NCI-H2029 treated with DMSO at 0.1 percent for 48 hours (cell line): ENCODE results near the gene GTF3C1.
"Not testable (repeated sequence)": the region's sequence is repeated elsewhere in the genome, so short reads cannot be mapped to it uniquely, and the experiment has no call there.

Experiments
- DNase-seq: peaks from one replicate; lab custom pipeline; 2025; lab: John Stamatoyannopoulos, UW

Gene GTF3C1

DNA sequence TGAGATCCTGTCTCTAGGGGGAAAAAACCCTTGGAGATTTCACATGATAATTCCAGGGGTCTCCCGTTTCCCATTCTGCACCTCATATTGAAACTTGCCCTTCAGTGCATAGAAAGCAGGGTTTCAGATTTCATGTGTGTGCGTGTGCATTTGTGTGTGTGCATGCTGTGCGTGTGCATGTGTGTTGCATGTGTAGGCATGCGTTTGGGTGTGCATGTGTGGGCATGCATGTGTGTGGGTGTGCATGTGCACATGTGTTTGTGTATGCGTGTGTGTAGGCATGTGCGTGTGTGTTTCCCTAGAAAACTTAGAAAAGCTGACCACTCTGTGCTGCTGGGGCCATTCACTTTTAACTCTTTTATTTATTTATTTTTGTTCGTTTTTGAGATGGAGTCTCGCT, 107.7 kb downstream of the GTF3C1 start:
- DNase-seq: no peak

DNA sequence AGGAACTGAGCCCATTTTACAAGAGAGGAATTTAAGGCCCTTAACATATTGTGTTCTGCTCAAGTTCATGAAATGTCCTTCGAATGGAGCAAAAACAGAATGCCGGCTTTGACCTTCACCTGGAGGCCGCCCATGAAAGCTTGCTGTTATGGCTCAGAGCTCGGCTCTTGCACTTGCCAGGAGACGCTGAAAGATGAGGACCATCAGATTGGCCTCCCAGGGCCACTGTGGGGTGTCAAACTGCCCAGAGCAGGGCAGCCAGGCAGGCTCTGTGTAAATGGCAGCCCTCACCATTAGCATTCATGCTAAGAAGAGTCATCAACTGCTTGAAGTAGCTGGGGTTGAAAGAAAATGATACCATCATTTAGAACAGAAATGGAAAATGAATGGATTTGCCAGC, 108.4 kb downstream of the GTF3C1 start:
- no peak for DNase-seq

DNA sequence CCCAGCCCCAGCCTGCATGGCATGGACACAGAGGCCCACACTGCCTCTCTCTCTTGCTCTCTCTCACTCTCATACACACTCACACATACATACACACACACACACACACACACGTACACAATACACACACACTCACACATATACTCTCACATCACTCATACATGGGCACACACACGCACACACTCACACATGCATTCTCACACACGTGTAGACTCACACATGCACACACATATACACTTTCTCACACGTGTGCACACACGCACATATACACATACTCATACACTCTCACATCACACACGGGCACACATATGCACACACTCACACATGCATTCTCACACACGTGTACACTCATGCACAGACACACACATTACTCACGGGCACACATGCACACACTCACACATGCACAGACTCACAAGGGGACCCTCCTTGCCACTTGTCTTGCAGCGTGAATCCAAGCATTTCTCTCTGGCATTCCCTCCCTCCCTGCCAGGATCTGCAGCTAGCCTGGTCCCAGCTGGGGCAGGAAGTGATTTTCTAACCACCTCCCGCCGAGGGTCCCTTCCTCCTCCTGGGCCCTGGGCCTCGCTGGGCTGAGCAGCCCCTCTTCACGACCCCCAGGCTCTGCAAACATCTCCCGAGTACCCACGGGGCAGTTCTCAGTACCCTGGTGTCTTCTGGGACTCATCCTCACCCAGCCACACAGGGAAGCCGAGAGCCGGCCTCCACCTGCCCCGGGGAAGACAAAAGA, 110.3 kb downstream of the GTF3C1 start:
- DNase-seq: no peak

DNA sequence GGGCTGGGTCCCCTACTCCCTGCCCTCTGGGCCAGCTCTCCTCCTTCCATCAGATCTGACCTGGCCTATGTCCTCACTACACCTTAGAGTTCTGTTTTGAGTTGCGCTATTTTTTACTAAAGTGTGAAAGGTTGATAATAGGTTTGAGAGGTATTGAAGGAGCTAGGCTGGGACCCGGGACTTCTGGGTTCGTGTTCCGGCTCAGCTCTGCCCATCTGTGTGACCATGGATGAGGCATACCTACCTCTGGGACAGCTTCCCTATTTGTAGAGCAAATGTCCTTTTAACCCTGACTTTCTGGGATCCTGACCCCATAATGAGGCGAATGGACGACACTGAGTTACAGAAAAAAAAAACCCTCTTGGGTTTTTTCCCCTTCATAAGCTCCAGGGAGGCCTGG, 111.8 kb downstream of the GTF3C1 start:
- no peak for DNase-seq

DNA sequence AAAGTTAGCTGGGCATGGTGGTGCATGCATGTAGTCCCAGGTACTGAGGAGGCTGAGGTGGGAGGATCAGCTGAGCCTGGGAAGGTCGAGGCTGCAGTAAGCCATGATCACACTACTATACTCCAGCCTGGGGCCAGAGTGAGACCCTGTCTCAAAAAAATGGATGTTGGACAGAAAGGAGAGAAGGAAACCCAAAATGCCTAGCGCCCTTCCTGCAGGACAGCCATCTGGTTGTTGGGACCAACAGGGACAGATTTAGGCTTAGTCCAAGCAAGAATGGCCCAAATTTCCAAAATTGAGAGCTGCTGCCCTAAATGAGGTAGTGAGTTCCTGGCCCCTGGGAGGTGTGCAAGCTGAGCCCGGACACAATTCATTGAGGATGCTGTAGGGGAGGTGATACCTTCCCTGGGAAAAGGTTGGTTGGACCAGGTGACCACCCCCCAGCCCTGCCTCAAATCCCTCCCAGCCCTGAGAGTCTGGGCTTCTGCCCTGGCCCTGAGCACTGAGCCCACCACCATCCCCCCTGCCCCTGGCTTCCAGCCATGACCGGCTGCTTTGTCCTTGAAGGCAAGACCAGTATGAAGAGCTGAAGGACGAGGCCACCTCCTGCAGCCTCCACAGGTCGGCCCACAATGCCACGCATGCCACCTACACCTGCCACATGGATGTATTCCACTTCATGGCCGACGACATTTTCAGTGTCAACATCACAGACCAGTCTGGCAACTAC, 112.6 kb downstream of the GTF3C1 start:
- DNase-seq: no peak

DNA sequence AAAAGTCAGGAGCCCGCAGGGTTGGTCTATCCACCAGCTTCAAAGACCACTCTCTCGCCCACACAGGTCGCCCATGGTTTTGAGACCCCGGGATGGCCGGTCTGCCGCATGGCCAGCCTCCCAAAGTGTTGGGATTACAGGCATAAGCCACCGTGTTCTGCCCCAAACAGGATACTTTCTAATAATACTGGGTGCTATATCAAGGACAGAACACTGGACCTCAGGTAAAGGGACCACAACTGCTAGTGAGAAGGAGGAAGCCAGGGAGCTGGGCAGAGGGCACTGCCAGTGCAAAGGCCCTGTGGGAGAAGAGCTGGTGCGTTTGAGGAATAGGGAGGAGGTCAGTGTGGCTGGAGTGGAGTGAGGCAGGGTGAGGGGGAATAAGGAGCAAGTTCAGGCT, 113.6 kb downstream of the GTF3C1 start:
- DNase-seq: no peak

DNA sequence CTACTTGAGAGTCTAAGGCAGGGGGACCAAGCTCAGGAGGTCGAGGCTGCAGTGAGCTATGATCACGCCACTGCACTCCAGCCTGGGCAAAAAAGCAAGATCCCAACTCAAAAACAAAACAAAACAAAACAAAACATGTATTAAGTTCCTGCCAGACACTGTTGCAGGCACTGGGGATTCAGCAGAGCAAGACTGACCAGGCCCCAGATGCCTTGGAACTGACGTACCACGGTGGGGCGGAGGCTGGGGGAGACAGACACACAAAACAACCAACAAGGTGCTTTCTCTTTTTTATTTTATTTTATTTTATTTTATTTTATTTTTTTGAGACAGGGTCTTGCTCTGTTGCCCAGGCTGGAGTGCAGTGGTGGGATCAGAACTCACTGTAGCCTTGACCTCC, 114.6 kb downstream of the GTF3C1 start:
- DNase-seq: not testable (repeated sequence)

DNA sequence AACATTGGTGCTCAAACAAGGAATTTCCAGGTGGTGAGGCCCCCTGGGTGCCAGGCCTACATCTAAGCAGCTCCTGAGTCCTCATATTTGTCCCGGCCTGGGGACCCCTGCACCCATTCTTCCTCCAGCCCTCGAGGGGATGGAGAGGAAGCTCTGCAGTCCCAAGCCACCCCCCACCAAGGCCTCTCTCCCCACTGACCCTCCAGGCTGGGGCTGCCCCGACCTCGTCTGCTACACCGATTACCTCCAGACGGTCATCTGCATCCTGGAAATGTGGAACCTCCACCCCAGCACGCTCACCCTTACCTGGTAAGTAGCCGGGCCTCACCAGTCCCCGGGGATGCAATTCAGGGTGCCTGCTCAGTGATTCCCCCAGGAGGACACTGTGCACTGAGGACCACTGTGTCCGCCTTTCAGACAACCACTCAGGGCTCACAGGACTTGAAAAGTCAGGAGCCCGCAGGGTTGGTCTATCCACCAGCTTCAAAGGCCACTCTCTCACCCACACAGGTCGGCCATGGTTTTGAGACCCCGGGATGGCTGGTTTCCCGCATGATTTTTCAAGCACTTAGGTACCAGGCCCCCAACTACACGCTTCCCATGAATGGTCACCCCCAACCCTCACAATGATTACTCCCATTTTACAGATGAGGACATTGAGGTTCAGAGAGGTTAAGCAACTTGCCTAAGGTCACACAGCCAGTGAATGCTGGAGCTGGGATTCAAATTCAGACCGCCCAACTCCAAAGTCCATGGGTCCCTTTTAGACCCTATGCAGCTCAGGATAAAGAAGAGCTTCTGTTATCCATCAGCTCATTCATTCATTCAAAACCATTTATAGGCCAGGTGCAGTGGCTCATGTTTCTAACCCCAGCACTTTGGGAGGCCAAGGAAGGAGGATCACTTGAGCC, 115.3 kb downstream of the GTF3C1 start:
- no peak for DNase-seq

DNA sequence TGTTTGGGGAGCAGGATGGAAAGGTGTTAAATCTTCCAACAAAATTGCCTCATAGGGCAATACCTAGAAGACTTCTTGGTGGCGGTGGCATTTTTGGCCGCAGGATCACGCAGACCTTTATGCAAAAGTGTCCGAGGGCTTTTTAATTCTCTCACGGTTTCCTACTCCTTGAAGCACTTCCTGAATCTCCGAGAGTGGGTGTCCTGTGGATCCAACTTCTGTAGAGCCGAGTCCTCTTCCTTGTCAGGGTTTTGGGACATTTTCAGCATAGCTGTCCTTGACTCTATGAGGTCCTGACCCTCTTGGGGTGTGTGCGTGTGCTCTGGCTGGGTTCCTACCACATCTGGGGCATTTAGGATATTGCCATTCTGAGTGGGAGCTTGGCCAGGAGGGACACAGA, 116.1 kb downstream of the GTF3C1 start:
- DNase-seq: no peak

DNA sequence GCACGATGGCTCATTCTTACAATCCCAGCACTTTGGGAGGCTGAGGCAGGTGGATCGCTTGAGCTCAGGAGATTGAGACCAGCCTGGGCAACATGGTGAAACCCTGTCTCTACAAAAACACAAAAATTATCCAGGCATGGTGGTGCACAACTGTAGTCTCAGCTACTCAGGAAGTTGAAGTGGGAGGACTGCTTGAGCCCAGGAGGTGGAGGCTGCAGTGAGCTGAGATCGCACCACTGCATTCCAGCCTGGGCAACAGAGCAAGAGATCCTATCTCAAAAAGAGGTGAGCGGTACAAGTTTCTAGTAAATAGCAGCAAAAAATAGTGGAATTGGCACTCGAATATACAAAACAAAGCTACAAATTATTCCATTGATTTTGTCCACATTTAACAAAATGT, 116.5 kb downstream of the GTF3C1 start:
- DNase-seq: not testable (repeated sequence)

DNA sequence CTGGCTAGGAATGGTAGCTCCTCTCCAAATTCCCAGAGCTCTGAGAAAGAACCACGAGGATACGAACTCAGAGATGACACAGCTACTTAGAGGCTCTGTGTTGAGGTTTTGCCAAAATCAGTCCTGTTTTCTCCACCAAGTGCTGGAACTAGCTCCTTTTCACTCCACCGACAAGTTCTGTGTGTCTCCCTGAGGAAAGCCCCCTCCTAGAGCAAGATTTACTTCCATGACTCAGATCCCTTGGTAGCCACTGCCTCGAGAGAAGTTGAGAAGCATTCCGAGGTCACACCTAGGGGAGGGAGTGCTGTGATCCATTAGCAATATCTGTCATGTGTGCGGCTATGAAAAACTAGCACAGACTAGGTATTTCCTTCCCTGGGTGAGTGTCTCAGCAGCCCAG, 117.2 kb downstream of the GTF3C1 start:
- DNase-seq: no peak

DNA sequence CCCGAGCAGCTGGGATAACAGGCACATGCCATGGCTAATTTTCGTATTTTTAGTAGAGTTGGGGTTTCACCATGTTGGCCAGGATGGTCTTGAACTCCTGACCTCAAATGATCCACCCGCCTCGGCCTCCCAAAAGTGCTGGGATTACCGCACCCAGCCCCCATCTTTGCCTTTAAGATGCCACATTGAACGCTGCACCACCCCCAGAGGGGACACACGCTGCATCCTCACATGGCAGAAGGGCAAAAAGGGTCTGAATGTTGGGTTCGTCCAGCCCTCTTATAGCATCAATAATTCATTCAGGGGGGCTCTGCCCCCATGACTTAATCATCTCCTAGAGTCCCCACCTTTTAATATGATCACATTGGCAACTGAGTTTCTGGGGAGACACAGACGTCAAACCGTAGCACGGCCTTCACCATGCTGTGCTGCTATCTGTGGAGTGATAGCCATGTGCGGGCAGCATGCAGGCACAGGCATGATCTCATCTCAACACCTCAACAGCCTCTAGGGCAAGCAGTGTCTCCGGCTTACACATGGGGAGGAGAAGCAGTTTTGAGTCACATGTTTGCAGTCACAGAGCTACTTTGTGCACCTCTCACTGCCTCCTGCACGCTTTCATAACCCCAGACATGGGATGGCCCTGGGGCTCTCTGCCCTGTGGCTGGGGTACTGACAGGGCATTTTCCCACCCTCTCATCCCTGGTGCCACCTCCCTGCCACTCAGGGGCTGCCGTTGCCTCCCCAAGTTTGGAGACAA, 117.8 kb downstream of the GTF3C1 start:
- no peak for DNase-seq

DNA sequence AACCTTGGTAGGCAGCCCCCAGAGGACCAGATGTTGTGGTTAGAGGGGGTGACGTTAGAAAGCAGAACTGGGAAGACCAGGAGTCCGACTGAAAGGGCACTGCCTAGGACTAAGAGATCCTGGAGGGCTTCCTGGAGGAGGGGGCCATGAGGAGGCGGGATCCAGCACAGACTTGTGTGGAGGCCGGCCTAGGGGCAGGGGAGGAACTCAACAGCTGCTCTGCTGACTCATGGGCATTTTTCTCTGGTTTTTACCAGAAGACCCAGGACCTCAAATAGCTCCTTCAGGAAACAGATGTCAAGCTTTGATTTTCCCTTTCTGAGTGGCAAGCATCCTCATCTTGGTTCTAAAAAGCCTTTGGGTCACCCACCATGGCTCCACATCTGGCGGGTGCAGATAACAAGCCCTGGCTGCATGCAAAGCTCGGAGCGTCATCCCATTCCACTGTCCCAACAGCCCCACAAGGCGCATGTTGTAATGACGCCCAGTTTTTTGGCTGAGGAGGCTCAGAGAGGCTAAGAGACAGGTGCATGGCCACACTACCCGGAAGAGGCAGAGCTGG, 118.7 kb downstream of the GTF3C1 start:
- no peak for DNase-seq

DNA sequence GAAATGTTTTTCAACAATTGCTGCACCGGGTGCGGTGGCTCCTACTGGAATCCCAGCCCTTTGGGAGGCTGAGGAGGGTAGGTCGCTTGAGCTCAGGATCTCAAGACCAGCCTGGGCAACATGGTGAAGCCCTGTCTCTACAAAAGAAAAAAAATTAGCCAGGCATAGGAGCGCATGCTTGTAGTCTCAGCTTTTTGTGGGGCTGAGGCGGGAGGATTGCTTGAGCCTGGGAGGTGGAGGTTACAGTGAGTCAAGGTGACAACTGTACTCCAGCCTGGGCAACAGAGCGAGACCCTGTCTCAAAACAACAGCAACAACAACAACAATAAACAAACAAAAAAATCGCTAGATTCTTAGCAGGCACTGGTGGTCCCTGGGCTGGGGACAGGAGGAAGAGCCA, 119.2 kb downstream of the GTF3C1 start:
- no peak for DNase-seq

DNA sequence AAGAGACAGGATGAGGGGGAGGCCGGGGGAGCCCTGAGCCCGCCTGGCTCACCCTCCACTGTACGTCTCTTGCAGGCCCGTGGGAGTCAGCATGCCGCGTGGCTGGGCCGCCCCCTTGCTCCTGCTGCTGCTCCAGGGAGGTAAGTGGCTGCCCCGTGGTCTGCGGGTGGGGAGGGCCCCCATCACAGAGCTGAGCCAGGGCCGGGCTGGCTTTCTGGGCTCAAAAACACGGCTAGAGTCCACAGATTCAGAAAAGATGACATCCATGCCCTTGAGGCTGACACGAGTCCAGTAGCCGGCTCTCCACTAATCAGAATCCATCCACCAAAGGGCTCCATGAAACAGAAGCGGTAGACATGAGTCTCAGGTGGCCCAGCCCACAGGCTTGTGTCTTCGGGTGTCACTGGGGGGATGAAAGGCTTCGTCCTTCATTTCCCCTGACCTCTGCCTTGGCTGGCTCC, 119.7 kb downstream of the GTF3C1 start:
- no peak for DNase-seq

DNA sequence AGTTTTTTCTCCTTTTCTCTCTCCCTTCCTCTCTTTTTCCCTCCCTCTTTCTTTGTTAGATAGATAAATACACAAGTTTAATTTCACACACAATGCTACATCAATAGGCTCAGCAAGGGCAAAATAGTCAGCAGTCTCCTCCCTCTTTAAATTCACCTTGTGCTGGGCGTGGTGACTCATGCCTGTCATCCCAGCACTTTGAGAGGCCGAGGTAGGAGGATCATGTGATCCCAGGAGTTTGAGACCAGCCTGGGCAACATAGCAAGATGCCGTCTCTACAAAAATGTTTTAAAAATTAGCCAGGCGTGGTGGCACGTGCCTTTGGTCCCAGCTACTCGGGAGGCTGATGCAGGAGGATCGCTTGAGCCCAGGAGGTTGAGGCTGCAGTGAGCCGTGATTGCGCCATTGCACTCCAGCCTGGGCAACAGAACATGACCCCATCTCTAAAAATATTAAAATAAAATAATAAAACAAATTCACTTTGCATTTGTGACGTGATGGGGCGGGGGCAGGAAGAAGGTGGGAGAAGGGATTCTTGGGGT, 120.3 kb downstream of the GTF3C1 start:
- DNase-seq: no peak

DNA sequence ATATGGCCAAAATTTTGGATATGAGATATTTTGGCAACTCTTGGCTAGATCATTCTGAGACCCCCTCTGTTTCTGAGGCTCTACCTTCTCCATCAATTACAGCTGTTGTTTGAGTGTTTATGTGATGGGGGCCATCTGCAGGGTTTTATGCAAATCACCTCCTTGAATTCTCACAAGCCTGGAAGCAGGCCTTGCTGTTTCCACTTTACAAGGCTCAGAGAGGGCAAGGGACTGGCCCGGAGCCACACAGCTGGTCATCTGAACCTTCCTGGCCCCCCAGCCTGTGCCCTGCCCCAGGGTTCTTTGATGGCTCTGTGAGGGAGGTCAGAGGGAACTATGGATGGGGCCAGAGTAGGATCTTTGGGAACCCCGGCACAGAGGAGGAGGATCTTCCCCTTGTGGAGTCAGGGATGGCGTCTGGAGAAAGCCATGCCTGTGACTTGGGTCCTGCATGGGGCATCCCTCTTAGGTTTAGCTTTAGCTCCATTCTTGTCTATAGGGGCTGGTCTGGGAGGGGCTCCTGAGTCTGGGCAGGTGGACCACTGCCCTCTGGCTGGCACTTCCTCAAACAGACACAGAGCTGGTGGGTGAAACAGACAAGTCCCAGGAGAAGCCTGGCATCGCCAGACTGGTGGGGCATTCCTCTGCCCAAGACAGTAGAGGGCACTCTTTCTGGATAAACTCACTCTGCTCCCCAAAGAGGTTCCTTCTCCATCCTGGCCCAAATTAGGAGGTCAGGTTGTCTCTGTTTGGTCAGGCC, 121.5 kb downstream of the GTF3C1 start:
- no peak for DNase-seq

DNA sequence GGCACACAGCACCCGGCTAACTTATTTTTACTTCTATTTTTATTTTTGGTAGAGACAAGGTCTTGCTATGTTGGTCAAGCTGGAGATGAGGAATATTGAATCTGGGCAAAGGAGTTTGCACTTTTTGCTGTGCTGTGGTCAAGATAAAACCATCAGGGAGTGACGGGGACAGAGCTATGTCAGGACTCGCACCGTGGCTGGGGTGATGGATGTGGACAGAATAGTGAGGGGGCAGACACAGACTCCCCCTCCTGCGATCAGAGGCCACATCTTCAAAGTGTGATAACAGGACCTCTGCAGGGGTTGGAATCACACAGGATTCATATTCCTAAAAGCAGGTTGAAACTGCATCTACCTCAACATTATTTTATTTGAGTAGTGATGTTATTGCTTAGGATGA, 122.2 kb downstream of the GTF3C1 start:
- DNase-seq: no peak

DNA sequence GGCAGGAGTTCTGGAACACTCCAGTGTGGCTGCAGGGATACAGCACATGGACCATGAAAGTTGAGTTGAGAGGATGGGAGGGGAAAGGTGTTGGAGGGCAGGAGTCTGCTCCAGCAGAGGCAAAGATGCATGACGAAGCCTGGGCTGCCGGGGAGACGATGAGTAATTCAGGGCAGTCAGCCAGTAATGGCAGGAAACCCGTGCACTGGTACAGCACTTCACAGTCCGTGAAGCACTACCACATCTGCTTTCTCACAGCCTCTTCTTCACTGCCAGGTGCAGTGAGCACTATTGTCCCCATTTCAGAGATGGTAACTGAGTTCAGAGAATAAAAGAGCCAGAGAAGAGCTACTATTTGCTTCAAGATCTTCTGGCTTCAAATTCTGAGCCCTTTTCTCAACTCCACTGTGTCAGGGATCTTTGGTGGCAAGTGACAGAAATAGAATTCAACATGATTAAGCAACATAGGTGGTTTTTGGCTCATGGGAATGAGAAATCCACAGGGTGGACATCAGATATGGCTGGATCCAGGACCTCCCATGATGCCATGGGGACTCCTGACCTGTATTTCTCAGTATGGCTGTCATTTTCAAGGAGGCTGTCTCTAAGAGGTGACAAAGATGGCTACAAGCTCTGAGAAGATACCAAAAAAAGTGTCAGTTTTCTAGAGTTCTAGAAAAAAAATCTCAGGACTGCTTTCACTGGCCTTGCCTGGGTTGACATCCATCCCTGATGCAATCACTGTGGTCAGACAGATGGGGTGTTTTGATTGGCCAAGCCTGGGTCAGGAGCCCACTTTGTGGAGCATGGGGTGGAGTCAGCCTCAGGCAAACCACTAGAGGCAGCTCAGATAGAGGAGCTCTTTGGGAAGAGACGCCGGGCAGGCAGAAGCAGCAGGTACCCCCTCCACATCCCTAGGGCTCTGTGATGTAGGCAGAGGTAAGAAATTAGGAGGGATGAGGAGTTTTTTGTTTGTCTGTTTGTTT, 123.0 kb downstream of the GTF3C1 start:
- DNase-seq: peak; percentile 91
